Mesodermal cell (in vitro differentiated cells): ENCODE measurements around the gene ELP4.

Experiments used
- H3K27ac ChIP-seq: 2 replicates; pipeline ENCODE4 v1.7.0; 2013; ENCODE audit warnings: mild to moderate bottlenecking, low read depth, low read length, moderate library complexity; ENCODE audit not compliant: severe bottlenecking
- H3K36me3 ChIP-seq: 2 replicates; pipeline ENCODE4 v1.7.1; 2013; ENCODE audit warnings: mild to moderate bottlenecking, low read length, moderate library complexity; ENCODE audit not compliant: control insufficient read depth, insufficient read depth
- H3K4me1 ChIP-seq: one replicate; pipeline ENCODE4 v1.7.1; 2013; ENCODE audit warnings: mild to moderate bottlenecking, low read length; ENCODE audit not compliant: insufficient read depth, control insufficient read depth, poor library complexity, severe bottlenecking
- H3K4me3 ChIP-seq: 2 replicates; pipeline ENCODE4 v1.7.0; 2013; ENCODE audit warnings: low read length, control low read depth, mild to moderate bottlenecking; ENCODE audit not compliant: insufficient read depth, poor library complexity, severe bottlenecking; ENCODE audit errors: extremely low read depth
- H3K9me3 ChIP-seq: 2 replicates; pipeline ENCODE4 v1.7.1; 2013; ENCODE audit warnings: mild to moderate bottlenecking, low read length, moderate library complexity; ENCODE audit not compliant: control insufficient read depth
- WGBS, 2 experiments: methylation state at CpG; one replicate each; pipeline ENCODE4 v1.1.5; 2013; ENCODE audit warnings: missing lambda C conversion rate in 2 of 2; ENCODE audit not compliant: insufficient coverage in 2 of 2; 5-methylcytosine and 5-hydroxymethylcytosine counted together

The ELP4 gene

GRCh38 chr11:31768749-31769640, 259.4 kb downstream of the ELP4 start:
- 65% methylated on average over 4 of the region's 9 CpGs; no CpG with 5 or more reads in 1 of the 2 experiments for WGBS, 2 experiments
- H3K9me3 ChIP-seq, result no peaks in the 10 kb centered on the region
- H3K27ac ChIP-seq, result no peak overlapping the region
- no peaks in the 10 kb centered on the region for H3K36me3 ChIP-seq
- H3K4me1 ChIP-seq, result no peaks in the 10 kb centered on the region
- no peak overlapping the region for H3K4me3 ChIP-seq

- H3K9me3 ChIP-seq, result no peaks in the 10 kb centered on the region
- H3K36me3 ChIP-seq, result no peaks in the 10 kb centered on the region
- no peaks in the 10 kb centered on the region for H3K4me1 ChIP-seq
- no peak overlapping the region for H3K4me3 ChIP-seq
- no peak overlapping the region for H3K27ac ChIP-seq
- WGBS, 2 experiments, result 100% methylated on average over 1 to 2 of the region's 3 CpGs
Measured at GRCh38 chr11:31770011-31770700, 260.6 kb downstream of the ELP4 start.

- Histone ChIP-seq H3K4me1 (no peaks in the 10 kb centered on the region), H3K9me3 (peaks cover 3% of the 10 kb centered on the region), H3K36me3 (no peaks in the 10 kb centered on the region), H3K4me3 (no peak overlapping the region), H3K27ac (no peak overlapping the region)
- WGBS, 2 experiments, result 85 to 86% methylated on average over 2 of the region's 2 CpGs
Measured at GRCh38 chr11:31772412-31772811, 262.8 kb downstream of the ELP4 start.

GRCh38 chr11:31779374-31779791, 269.8 kb downstream of the ELP4 start:
- 82 to 83% methylated on average over 6 of the region's 6 CpGs for WGBS, 2 experiments
- Histone ChIP-seq H3K36me3 (no peaks in the 10 kb centered on the region), H3K4me3 (no peak overlapping the region), H3K9me3 (peaks cover 7% of the 10 kb centered on the region), H3K4me1 (peaks cover 6% of the 10 kb centered on the region), H3K27ac (peak overlapping the region; percentile 87)

- no peaks in the 10 kb centered on the region for H3K36me3 ChIP-seq
- peaks cover 7% of the 10 kb centered on the region for H3K9me3 ChIP-seq
- H3K27ac ChIP-seq, result no peak overlapping the region
- WGBS, 2 experiments, result 85 to 92% methylated on average over 4 of the region's 4 CpGs
- H3K4me3 ChIP-seq, result no peak overlapping the region
- H3K4me1 ChIP-seq, result peaks cover 6% of the 10 kb centered on the region
Measured at GRCh38 chr11:31780078-31780477, 270.5 kb downstream of the ELP4 start.

- Histone ChIP-seq H3K4me1 (peaks cover 6% of the 10 kb centered on the region), H3K27ac (no peak overlapping the region), H3K9me3 (peaks cover 7% of the 10 kb centered on the region), H3K4me3 (no peak overlapping the region), H3K36me3 (no peaks in the 10 kb centered on the region)
- WGBS, 2 experiments, result 89 to 91% methylated on average over 4 of the region's 5 CpGs
Measured at GRCh38 chr11:31780480-31780971, 271.0 kb downstream of the ELP4 start.

- H3K4me1 ChIP-seq, result peaks cover 6% of the 10 kb centered on the region
- H3K4me3 ChIP-seq, result no peak overlapping the region
- no peak overlapping the region for H3K27ac ChIP-seq
- H3K36me3 ChIP-seq, result no peaks in the 10 kb centered on the region
- H3K9me3 ChIP-seq, result peaks cover 5% of the 10 kb centered on the region
- WGBS, 2 experiments, result 80% methylated on average over 1 of the region's 2 CpGs; no CpG with 5 or more reads in 1 of the 2 experiments
Measured at GRCh38 chr11:31782257-31782656, 272.7 kb downstream of the ELP4 start.

GRCh38 chr11:31783252-31783651, 273.7 kb downstream of the ELP4 start:
- Histone ChIP-seq H3K27ac (no peak overlapping the region), H3K36me3 (no peaks in the 10 kb centered on the region), H3K4me1 (peaks cover 6% of the 10 kb centered on the region), H3K4me3 (no peak overlapping the region), H3K9me3 (no peaks in the 10 kb centered on the region)
- 95 to 96% methylated on average over 3 to 5 of the region's 6 CpGs for WGBS, 2 experiments

- no peaks in the 10 kb centered on the region for H3K36me3 ChIP-seq
- H3K9me3 ChIP-seq, result no peaks in the 10 kb centered on the region
- H3K4me3 ChIP-seq, result no peak overlapping the region
- peaks cover 2% of the 10 kb centered on the region for H3K4me1 ChIP-seq
- no CpG with 5 or more reads among the region's 2 CpGs for WGBS, 2 experiments
- H3K27ac ChIP-seq, result no peak overlapping the region
Measured at GRCh38 chr11:31784611-31785010, 275.0 kb downstream of the ELP4 start.

- WGBS, 2 experiments, result 79 to 83% methylated on average over 13 to 14 of the region's 16 CpGs
- Histone ChIP-seq H3K4me1 (no peaks in the 10 kb centered on the region), H3K4me3 (no peak overlapping the region), H3K36me3 (no peaks in the 10 kb centered on the region), H3K27ac (no peak overlapping the region), H3K9me3 (no peaks in the 10 kb centered on the region)
Measured at GRCh38 chr11:31786996-31787685, 277.6 kb downstream of the ELP4 start.
